Endodermal cell (in vitro differentiated cells): ENCODE results near the gene AFF1. TPM values are rescaled to one million over a fixed set of nuclear protein-coding genes. Genes with fewer than 3 reads are reported as not detected.

Experiments used
- DNase-seq: peaks from one replicate; pipeline ENCODE4 v3.0.0-alpha.2; 2017
- H3K27ac ChIP-seq: 2 replicates; pipeline ENCODE4 v1.5.1; 2013; ENCODE audit warnings: mild to moderate bottlenecking, low read depth, low read length, moderate library complexity
- H3K27me3 ChIP-seq: 2 replicates; pipeline ENCODE4 v1.6.1; 2013; ENCODE audit warnings: mild to moderate bottlenecking, low read length, moderate library complexity; ENCODE audit not compliant: insufficient read depth, control insufficient read depth, poor library complexity, severe bottlenecking
- H3K36me3 ChIP-seq: 2 replicates; pipeline ENCODE4 v1.7.0; 2013; ENCODE audit warnings: mild to moderate bottlenecking, low read length, moderate library complexity; ENCODE audit not compliant: control insufficient read depth, insufficient read depth
- H3K4me1 ChIP-seq: one replicate; pipeline ENCODE4 v1.7.0; 2013; ENCODE audit warnings: low read length; ENCODE audit not compliant: control insufficient read depth, insufficient read depth
- H3K4me3 ChIP-seq: 2 replicates; pipeline ENCODE4 v1.5.1; 2013; ENCODE audit warnings: mild to moderate bottlenecking, low read length, moderate library complexity
- H3K9ac ChIP-seq: 2 replicates; pipeline ENCODE4 v1.6.1; 2013; ENCODE audit warnings: mild to moderate bottlenecking, low read length, moderate library complexity; ENCODE audit not compliant: poor library complexity, severe bottlenecking; ENCODE audit errors: extremely low read depth
- H3K9me3 ChIP-seq: 2 replicates; pipeline ENCODE4 v1.6.1; 2013; ENCODE audit warnings: mild to moderate bottlenecking, low read length, moderate library complexity; ENCODE audit not compliant: control insufficient read depth
- H3K27ac Mint-ChIP-seq: 2 replicates; pipeline ENCODE4 v1.8.0; 2020; ENCODE audit warnings: mixed read lengths
- H3K27me3 Mint-ChIP-seq: 2 replicates; pipeline ENCODE4 v1.8.0; 2021; ENCODE audit warnings: mild to moderate bottlenecking, mixed read lengths; ENCODE audit not compliant: insufficient read depth
- H3K36me3 Mint-ChIP-seq: 2 replicates; pipeline ENCODE4 v1.8.0; 2020; ENCODE audit warnings: low read depth, mixed read lengths
- H3K4me1 Mint-ChIP-seq: 2 replicates; pipeline ENCODE4 v1.8.0; 2020; ENCODE audit warnings: mixed read lengths
- H3K4me3 Mint-ChIP-seq: 2 replicates; pipeline ENCODE4 v1.8.0; 2020; ENCODE audit warnings: mild to moderate bottlenecking, moderate library complexity, mixed read lengths
- H3K9me3 Mint-ChIP-seq: 2 replicates; pipeline ENCODE4 v1.8.0; 2020; ENCODE audit warnings: mild to moderate bottlenecking, mixed read lengths
- WGBS, 2 experiments: methylation state at CpG; one replicate each; pipeline versions ENCODE4 v1.1.5 to v1.1.7; 2013; ENCODE audit warnings: missing lambda C conversion rate in 2 of 2, mixed read lengths in 1 of 2; ENCODE audit not compliant: insufficient coverage in 1 of 2, insufficient read length in 1 of 2; 5-methylcytosine and 5-hydroxymethylcytosine counted together
- total RNA-seq, 2 donors: library from RNA; stranded (reverse); fragmentation: NEBNext Ultra II Directional in 1 of 2; extraction: Animal tissue kit (Norgen Biotek cat#: 25700) in 1 of 2; gene quantifications; 2 replicates in 1 of 2; 3 replicates in 1 of 2; pipeline ENCODE4 v1.2.1, GENCODE V29; 2021
- TF ChIP-seq, protein P1 (sequence below): fragments of 200-600 bp; sonication (generic); conservative IDR thresholded peaks from 2 replicates; pipeline ENCODE4 v1.5.0; 2021; ENCODE audit warnings: antibody characterized with exemption, mild to moderate bottlenecking

Gene AFF1
- total RNA-seq, 2 donors from 2014 or later = 134 to 171 TPM

GRCh38 chr4:86947501-86948120, 12.8 kb downstream of the AFF1 start:
- 0% methylated on average over 1 of the region's 1 CpG; no CpG with 5 or more reads in 1 of the 2 experiments for WGBS, 2 experiments
- Mint-ChIP-seq H3K27me3 (no peaks in the 10 kb centered on the region), H3K4me3 (no peak overlapping the region), H3K27ac (peak overlapping the region; percentile 72), H3K4me1 (peaks cover 49% of the 10 kb centered on the region), H3K36me3 (peaks cover 26% of the 10 kb centered on the region), H3K9me3 (no peaks in the 10 kb centered on the region)
- no peaks in the 10 kb centered on the region for H3K9me3 ChIP-seq
- no peak for DNase-seq
- no peak overlapping the region for H3K27ac ChIP-seq
- H3K36me3 ChIP-seq = peaks cover 22% of the 10 kb centered on the region
- TF ChIP-seq, protein P1, sequence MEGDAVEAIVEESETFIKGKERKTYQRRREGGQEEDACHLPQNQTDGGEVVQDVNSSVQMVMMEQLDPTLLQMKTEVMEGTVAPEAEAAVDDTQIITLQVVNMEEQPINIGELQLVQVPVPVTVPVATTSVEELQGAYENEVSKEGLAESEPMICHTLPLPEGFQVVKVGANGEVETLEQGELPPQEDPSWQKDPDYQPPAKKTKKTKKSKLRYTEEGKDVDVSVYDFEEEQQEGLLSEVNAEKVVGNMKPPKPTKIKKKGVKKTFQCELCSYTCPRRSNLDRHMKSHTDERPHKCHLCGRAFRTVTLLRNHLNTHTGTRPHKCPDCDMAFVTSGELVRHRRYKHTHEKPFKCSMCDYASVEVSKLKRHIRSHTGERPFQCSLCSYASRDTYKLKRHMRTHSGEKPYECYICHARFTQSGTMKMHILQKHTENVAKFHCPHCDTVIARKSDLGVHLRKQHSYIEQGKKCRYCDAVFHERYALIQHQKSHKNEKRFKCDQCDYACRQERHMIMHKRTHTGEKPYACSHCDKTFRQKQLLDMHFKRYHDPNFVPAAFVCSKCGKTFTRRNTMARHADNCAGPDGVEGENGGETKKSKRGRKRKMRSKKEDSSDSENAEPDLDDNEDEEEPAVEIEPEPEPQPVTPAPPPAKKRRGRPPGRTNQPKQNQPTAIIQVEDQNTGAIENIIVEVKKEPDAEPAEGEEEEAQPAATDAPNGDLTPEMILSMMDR = no peak
- no peak overlapping the region for H3K4me3 ChIP-seq
- peaks cover 6% of the 10 kb centered on the region for H3K4me1 ChIP-seq
- no peaks in the 10 kb centered on the region for H3K27me3 ChIP-seq
- H3K9ac ChIP-seq = no peak overlapping the region

DNA sequence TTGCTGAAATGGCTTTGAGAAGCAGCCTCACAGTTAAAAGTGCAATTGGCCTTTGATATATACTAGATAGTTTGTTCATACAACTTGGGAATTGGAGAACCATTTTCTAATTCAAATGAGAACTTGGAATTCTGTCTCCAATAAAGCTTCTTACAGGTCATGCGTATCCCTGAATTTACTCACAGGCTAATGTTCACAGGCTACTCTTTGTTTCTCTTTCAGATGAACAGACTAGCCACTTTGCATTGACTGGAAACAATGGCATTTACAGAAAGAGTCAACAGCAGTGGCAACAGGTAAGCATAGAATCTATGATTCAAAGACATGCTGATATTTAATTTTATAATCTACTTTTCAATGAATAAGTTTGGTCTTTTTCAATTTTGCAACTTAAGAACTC, 13.5 kb downstream of the AFF1 start:
- Mint-ChIP-seq H3K36me3 (peaks cover 30% of the 10 kb centered on the region), H3K4me1 (peaks cover 53% of the 10 kb centered on the region), H3K4me3 (no peak overlapping the region), H3K9me3 (no peaks in the 10 kb centered on the region), H3K27me3 (no peaks in the 10 kb centered on the region), H3K27ac (peak overlapping the region; percentile 72)
- no peak for DNase-seq
- Histone ChIP-seq H3K4me3 (no peak overlapping the region), H3K9ac (no peak overlapping the region), H3K27me3 (no peaks in the 10 kb centered on the region), H3K4me1 (peaks cover 6% of the 10 kb centered on the region), H3K27ac (no peak overlapping the region), H3K36me3 (peaks cover 26% of the 10 kb centered on the region), H3K9me3 (no peaks in the 10 kb centered on the region)
- TF ChIP-seq, protein P1 = no peak
- 57 to 81% methylated on average over 1 of the region's 1 CpG for WGBS, 2 experiments

DNA sequence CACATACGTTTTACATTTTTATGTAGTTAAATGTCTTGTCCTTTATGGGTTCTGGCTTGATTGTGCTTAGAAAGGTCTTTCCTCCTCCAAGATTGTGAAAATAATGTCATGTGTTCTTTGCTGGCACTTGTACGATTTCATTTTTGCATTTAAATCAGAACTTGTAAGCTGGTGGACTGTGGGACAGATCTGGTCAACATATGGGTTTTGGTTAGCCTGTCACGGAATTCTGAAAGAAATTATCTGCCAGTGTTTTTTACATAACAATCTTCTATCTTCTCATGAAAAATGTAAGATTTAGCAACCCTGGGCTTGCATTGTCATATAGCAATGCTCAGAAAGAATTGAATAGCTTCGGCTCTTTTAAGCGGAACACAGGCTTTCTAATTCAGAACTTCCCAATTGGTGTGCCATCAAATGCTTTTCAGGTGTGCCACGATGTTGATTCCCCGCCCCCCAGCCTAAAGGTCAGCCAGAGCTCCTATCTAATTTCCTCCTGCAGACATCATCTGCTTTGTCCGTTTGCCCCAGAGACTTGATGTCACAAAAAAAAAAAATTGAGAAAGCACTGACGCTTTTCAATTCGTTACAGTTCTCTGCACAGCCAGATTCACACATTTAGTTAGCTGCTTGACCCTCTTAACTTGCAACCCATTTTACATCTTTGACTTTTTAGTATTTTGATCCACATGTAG, 16.2 kb downstream of the AFF1 start:
- H3K27me3 ChIP-seq = no peaks in the 10 kb centered on the region
- no peak for DNase-seq
- Mint-ChIP-seq H3K27me3 (no peaks in the 10 kb centered on the region), H3K4me3 (no peak overlapping the region), H3K9me3 (no peaks in the 10 kb centered on the region), H3K4me1 (peaks cover 47% of the 10 kb centered on the region), H3K36me3 (peaks cover 41% of the 10 kb centered on the region), H3K27ac (no peak overlapping the region)
- no peak overlapping the region for H3K4me3 ChIP-seq
- H3K4me1 ChIP-seq = peaks cover 6% of the 10 kb centered on the region
- no peaks in the 10 kb centered on the region for H3K9me3 ChIP-seq
- H3K27ac ChIP-seq = peak overlapping the region; percentile 66
- no peak overlapping the region for H3K9ac ChIP-seq
- TF ChIP-seq, protein P1 = no peak
- 68 to 71% methylated on average over 8 to 10 of the region's 10 CpGs for WGBS, 2 experiments
- peaks cover 38% of the 10 kb centered on the region for H3K36me3 ChIP-seq
